BE2C (cell line): Measurements from ENCODE around the gene AP1G1. TPM values are rescaled to one million over a fixed set of nuclear protein-coding genes. Genes with fewer than 3 reads are reported as not detected.

Source experiments
- DNase-seq: peaks from one replicate; pipeline ENCODE4 v3.0.0-alpha.2; 2020
- H3K27me3 ChIP-seq: fragments of 250-450 bp; sonication (Bioruptor Pico); 2 replicates; pipeline ENCODE4 v1.5.1; 2020; ENCODE audit warnings: mild to moderate bottlenecking
- H3K36me3 ChIP-seq: fragments of 250-450 bp; sonication (Bioruptor Pico); 2 replicates; pipeline ENCODE4 v1.5.1; 2020; ENCODE audit warnings: mild to moderate bottlenecking
- H3K4me1 ChIP-seq: fragments of 250-450 bp; sonication (Bioruptor Pico); 2 replicates; pipeline ENCODE4 v1.5.1; 2020
- H3K4me3 ChIP-seq: 2 replicates; pipeline ENCODE4 v1.5.1; 2011; ENCODE audit warnings: low read depth, low read length
- H3K9me3 ChIP-seq: fragments of 250-450 bp; sonication (Bioruptor Pico); 2 replicates; pipeline ENCODE4 v1.5.1; 2020
- CTCF ChIP-seq: IDR thresholded peaks from 2 replicates; pipeline ENCODE4 v1.5.1; 2012; ENCODE audit warnings: mild to moderate bottlenecking, low read depth, low read length
- polyA plus RNA-seq: library from polyadenylated mRNA; unstranded; fragments of >200 nt; gene quantifications from one replicate; pipeline ENCODE4 v1.2.1, GENCODE V29; 2012; ENCODE audit warnings: low read depth, missing spikeins; ENCODE audit not compliant: insufficient read length, insufficient read depth

Gene AP1G1
- polyA plus RNA-seq: 42.4 TPM

DNA sequence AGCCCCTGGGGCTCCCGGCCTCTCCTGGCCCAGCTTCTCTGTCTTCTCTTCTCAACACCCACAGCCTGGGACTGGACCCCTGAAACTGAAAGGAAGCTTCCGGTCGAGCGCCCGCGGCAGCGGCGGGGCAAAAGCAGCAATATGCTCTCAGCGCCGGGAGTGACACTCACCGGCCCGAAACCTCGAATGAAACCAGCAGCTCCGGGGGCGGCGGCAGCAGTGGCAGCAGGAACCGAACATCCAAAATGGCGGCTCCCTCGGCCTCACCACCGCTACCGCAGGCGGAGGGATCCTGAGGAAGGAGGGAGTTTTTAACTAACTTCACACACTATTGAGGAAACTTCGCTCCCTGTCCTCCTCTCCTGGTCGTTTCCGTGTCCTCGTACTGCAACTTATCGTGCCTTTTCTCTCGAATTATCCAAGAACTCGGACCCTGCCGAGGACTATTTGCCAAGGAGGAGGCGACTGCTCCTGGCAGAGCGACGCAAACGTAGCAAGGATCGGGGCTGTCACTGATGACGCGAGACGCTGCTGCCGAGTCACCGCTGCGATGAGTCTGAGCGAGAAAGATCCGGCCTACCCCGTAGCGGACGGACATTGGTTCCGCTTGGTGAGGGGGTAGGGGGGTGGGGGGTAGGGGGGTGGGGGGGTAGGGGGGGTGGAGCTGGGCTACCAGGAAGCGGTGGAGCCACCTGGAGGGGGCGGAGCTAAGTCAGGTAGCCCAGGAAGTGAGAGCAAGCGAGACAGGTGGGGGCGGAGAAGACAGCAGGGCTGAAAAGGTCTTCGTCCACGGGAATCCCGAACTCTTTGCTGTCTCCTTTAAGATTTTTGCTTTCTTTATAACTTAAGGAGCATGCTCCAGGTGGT is at the start of gene AP1G1:
AP1G1 (minus strand) TSS at position 242 of the 867 bp plus-strand sequence. CDS start 19,355 bp downstream, outside the sequence.
- 0 out of 2 replicates have a peak, but pooled peaks cover 4% of the 10 kb centered on the region for H3K36me3 ChIP-seq
- H3K4me1 ChIP-seq: no peaks in the 10 kb centered on the region
- DNase-seq: peak; percentile 94
- H3K27me3 ChIP-seq: no peaks in the 10 kb centered on the region
- H3K9me3 ChIP-seq: no peaks in the 10 kb centered on the region
- peak within 1 kb of the TSS; percentile 100 for H3K4me3 ChIP-seq
- TF ChIP-seq CTCF: no peak

DNA sequence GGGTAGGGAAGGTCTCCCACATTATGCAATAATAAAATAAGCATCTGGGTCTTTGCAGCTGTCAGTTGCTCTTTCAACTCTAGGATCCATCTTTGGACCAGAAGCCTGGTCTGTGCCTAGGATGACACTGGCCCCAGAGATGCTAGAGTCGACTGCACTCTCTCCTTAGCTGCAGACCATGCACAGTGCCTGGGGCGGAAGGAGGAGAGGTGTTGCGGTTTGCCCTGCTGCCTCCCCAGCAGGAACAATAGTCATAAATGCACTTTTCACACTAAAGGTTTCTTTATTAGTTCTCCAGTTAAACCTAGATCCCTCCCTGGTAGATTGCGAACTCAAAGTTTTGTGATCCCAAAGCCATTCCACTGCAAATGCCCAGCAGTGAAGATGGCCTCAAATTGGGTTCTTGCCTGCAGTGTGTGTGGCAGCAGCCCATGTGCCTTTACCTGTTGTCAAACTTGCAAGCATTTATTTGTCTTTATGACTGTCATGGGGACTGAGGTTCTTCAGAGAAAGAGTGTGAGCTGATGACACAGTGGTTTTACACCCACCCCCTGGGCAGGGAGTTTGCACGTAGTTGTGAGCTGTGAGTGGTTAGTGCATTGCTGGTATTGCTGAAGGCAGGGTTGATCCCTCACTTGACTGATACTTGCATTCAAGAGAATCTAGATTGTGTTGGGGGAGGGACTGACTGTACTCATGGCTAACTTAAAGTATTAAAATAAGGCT is 47.5 kb upstream of the AP1G1 start:
- Histone ChIP-seq H3K4me3 (no peak overlapping the region), H3K4me1 (no peaks in the 10 kb centered on the region), H3K9me3 (no peaks in the 10 kb centered on the region), H3K36me3 (peaks cover 17% of the 10 kb centered on the region), H3K27me3 (no peaks in the 10 kb centered on the region)
- DNase-seq: no peak
- TF ChIP-seq CTCF: no peak

- no peak for DNase-seq
- no peak for TF ChIP-seq CTCF
- H3K9me3 ChIP-seq: no peaks in the 10 kb centered on the region
- no peaks in the 10 kb centered on the region for H3K4me1 ChIP-seq
- H3K27me3 ChIP-seq: no peaks in the 10 kb centered on the region
- peaks cover 31% of the 10 kb centered on the region for H3K36me3 ChIP-seq
- H3K4me3 ChIP-seq: no peak overlapping the region
These were observed 45.8 kb upstream of the AP1G1 start for GRCh38 chr16:71854369-71854948.

DNA sequence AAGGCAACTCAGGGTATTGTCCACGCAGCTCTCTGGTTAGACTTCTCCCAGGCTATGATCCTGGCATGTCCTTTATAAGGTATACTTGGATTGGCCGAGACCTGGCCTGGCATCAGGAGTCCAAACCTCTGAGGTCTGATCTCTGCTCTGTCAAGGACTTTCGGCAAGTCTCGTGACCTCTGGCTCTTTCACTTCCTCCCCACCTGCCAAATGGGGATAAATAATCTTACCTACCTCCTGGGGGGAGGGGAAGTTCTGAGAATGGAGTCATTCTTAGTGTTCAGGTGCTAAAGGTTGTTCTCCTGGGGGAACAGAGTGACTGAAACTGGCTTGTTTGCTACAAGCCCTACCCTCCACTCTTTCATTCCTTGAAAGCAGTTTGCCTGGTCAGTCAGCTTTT is 44.8 kb upstream of the AP1G1 start:
- DNase-seq: no peak
- peaks cover 28% of the 10 kb centered on the region for H3K36me3 ChIP-seq
- TF ChIP-seq CTCF: no peak
- H3K4me1 ChIP-seq: no peaks in the 10 kb centered on the region
- H3K9me3 ChIP-seq: no peaks in the 10 kb centered on the region
- no peak overlapping the region for H3K4me3 ChIP-seq
- no peaks in the 10 kb centered on the region for H3K27me3 ChIP-seq

- no peak for TF ChIP-seq CTCF
- Histone ChIP-seq H3K9me3 (no peaks in the 10 kb centered on the region), H3K36me3 (peaks cover 24% of the 10 kb centered on the region), H3K4me1 (no peaks in the 10 kb centered on the region), H3K27me3 (no peaks in the 10 kb centered on the region), H3K4me3 (no peak overlapping the region)
- no peak for DNase-seq
These were observed 43.9 kb upstream of the AP1G1 start for GRCh38 chr16:71852561-71852960.
